Measurements from ENCODE around the gene DDX24.

The DDX24 gene

GRCh38 chr14:94126419-94126677, 45.3 kb upstream of the DDX24 start:
- H3K27ac ChIP-seq (ENCODE audit: low read depth, low read length) = no peak overlapping the region
- no peaks in the 10 kb centered on the region for H3F3A ChIP-seq (ENCODE audit: control insufficient read depth, insufficient read depth)
- no peak overlapping the region for H3K4me2 ChIP-seq (ENCODE audit: low read length)
- TF ChIP-seq EZH2phosphoT487 (IDR thresholded peaks at IDR 0.05; ENCODE audit: borderline replicate concordance, low read length) = no peak
- TF ChIP-seq CTCF (IDR thresholded peaks at IDR 0.05; ENCODE audit: low read depth, low read length, poor library complexity, severe bottlenecking) = no peak
- H3K4me3 ChIP-seq (ENCODE audit: low read length) = no peak overlapping the region
- H3K27me3 ChIP-seq (ENCODE audit: control insufficient read depth, low read length) = peaks cover 12% of the 10 kb centered on the region
- no peaks in the 10 kb centered on the region for H3K36me3 ChIP-seq (ENCODE audit: control insufficient read depth, low read length)
- peaks cover 17% of the 10 kb centered on the region for H3K4me1 ChIP-seq (ENCODE audit: control insufficient read depth, low read length)
- H4K20me1 ChIP-seq (ENCODE audit: control insufficient read depth, insufficient read depth, low read depth, low read length) = no peaks in the 10 kb centered on the region
- no peaks in the 10 kb centered on the region for H3K9me2 ChIP-seq (replicated peaks; ENCODE audit: control insufficient read depth, low read length)
- no peaks in the 10 kb centered on the region for H3K79me2 ChIP-seq (ENCODE audit: control insufficient read depth, low read length)
- no peaks in the 10 kb centered on the region for H3K9me3 ChIP-seq (ENCODE audit: control insufficient read depth, insufficient read depth, low read length)

GRCh38 chr14:94125659-94126418, 44.8 kb upstream of the DDX24 start:
- H3K27ac ChIP-seq (ENCODE audit: low read depth, low read length) = no peak overlapping the region
- no peaks in the 10 kb centered on the region for H3K9me2 ChIP-seq (replicated peaks; ENCODE audit: control insufficient read depth, low read length)
- no peaks in the 10 kb centered on the region for H4K20me1 ChIP-seq (ENCODE audit: control insufficient read depth, insufficient read depth, low read depth, low read length)
- H3F3A ChIP-seq (ENCODE audit: control insufficient read depth, insufficient read depth) = no peaks in the 10 kb centered on the region
- H3K27me3 ChIP-seq (ENCODE audit: control insufficient read depth, low read length) = peaks cover 13% of the 10 kb centered on the region
- no peaks in the 10 kb centered on the region for H3K36me3 ChIP-seq (ENCODE audit: control insufficient read depth, low read length)
- H3K9me3 ChIP-seq (ENCODE audit: control insufficient read depth, insufficient read depth, low read length) = no peaks in the 10 kb centered on the region
- TF ChIP-seq EZH2phosphoT487 (IDR thresholded peaks at IDR 0.05; ENCODE audit: borderline replicate concordance, low read length) (no peak), CTCF (IDR thresholded peaks at IDR 0.05; ENCODE audit: low read depth, low read length, poor library complexity, severe bottlenecking) (no peak)
- peaks cover 17% of the 10 kb centered on the region for H3K4me1 ChIP-seq (ENCODE audit: control insufficient read depth, low read length)
- H3K4me3 ChIP-seq (ENCODE audit: low read length) = no peak overlapping the region
- no peak overlapping the region for H3K4me2 ChIP-seq (ENCODE audit: low read length)
- H3K79me2 ChIP-seq (ENCODE audit: control insufficient read depth, low read length) = no peaks in the 10 kb centered on the region

GRCh38 chr14:94124582-94125377, 43.8 kb upstream of the DDX24 start:
- TF ChIP-seq CTCF (IDR thresholded peaks at IDR 0.05; ENCODE audit: low read depth, low read length, poor library complexity, severe bottlenecking) (no peak), EZH2phosphoT487 (IDR thresholded peaks at IDR 0.05; ENCODE audit: borderline replicate concordance, low read length) (no peak)
- H3K4me2 ChIP-seq (ENCODE audit: low read length) = no peak overlapping the region
- H3F3A ChIP-seq (ENCODE audit: control insufficient read depth, insufficient read depth) = no peaks in the 10 kb centered on the region
- peaks cover 7% of the 10 kb centered on the region for H3K27me3 ChIP-seq (ENCODE audit: control insufficient read depth, low read length)
- H3K9me3 ChIP-seq (ENCODE audit: control insufficient read depth, insufficient read depth, low read length) = peaks cover 5% of the 10 kb centered on the region
- H3K27ac ChIP-seq (ENCODE audit: low read depth, low read length) = no peak overlapping the region
- H3K36me3 ChIP-seq (ENCODE audit: control insufficient read depth, low read length) = no peaks in the 10 kb centered on the region
- H3K79me2 ChIP-seq (ENCODE audit: control insufficient read depth, low read length) = no peaks in the 10 kb centered on the region
- no peaks in the 10 kb centered on the region for H3K9me2 ChIP-seq (replicated peaks; ENCODE audit: control insufficient read depth, low read length)
- H3K4me1 ChIP-seq (ENCODE audit: control insufficient read depth, low read length) = peaks cover 11% of the 10 kb centered on the region
- H3K4me3 ChIP-seq (ENCODE audit: low read length) = no peak overlapping the region
- H4K20me1 ChIP-seq (ENCODE audit: control insufficient read depth, insufficient read depth, low read depth, low read length) = no peaks in the 10 kb centered on the region

All from DOHH2 (cell line).